Stomach (tissue), 9 donors: ENCODE measurements around the gene GLS. TPM values are rescaled to one million over a fixed set of nuclear protein-coding genes. Genes with fewer than 3 reads are reported as not detected.

Experiments
- DNase-seq, 2 donors: peaks; one replicate each; pipeline versions ENCODE4 v3.0.0 to v3.0.0-alpha.2; 2013 to 2019
- H3K27ac ChIP-seq, 5 donors: fragments of 200-600 bp in 4 of 5; sonication (generic) in 4 of 5; one replicate each; pipeline ENCODE4 v1.5.1; 2013 to 2019; ENCODE audit warnings: mild to moderate bottlenecking in 1 of 5, moderate library complexity in 1 of 5
- H3K27me3 ChIP-seq, 3 donors: fragments of 200-600 bp; sonication (generic); one replicate each; pipeline ENCODE4 v1.5.1; 2017 to 2019; ENCODE audit warnings: mixed run types in 1 of 3
- H3K36me3 ChIP-seq, 4 donors: fragments of 200-600 bp; sonication (generic); 1 replicate in 3 of 4; 2 replicates in 1 of 4; pipeline ENCODE4 v1.5.1; 2016 to 2019
- H3K4me1 ChIP-seq, 4 donors: fragments of 200-600 bp; sonication (generic); one replicate each; pipeline ENCODE4 v1.5.1; 2016 to 2019
- H3K4me3 ChIP-seq, 4 donors: fragments of 200-600 bp; sonication (generic) in 3 of 4; one replicate each; pipeline ENCODE4 v1.5.1; 2016 to 2019; ENCODE audit warnings: mild to moderate bottlenecking in 1 of 4
- H3K9me3 ChIP-seq, 4 donors: fragments of 200-600 bp; sonication (generic); one replicate each; pipeline ENCODE4 v1.5.1; 2016 to 2019
- EP300 ChIP-seq: sonication (generic); formaldehyde crosslinking; IDR thresholded peaks from one replicate; pipeline ENCODE4 v1.6.1; 2017; ENCODE audit warnings: antibody characterized with exemption
- POLR2A ChIP-seq, 4 donors: fragments of 450-650 bp; IDR thresholded peaks; one replicate each; pipeline ENCODE4 v1.6.1; 2016; ENCODE audit warnings: antibody characterized with exemption in 4 of 4, control low read depth in 2 of 4, mild to moderate bottlenecking in 1 of 4, moderate library complexity in 1 of 4
- POLR2AphosphoS5 ChIP-seq, 3 donors: sonication (generic); formaldehyde crosslinking; IDR thresholded peaks; one replicate each; pipeline ENCODE4 v1.6.1; 2016; ENCODE audit warnings: antibody characterized with exemption in 3 of 3
- WGBS, 5 donors: extraction: QIAGEN DNeasy Blood & Tissue Kit in 3 of 5; methylation state at CpG; one replicate each; pipeline versions ENCODE4 v1.1.5 to v1.1.7; 2013 to 2018; 5-methylcytosine and 5-hydroxymethylcytosine counted together
- intact Hi-C: fragments of 100-400 bp; cut with DNase I; formaldehyde crosslinking; loops from one replicate; pipeline ENCODE4 v1.15.1; 2023; ENCODE audit warnings: low total_unique reads
- polyA plus RNA-seq, 3 donors: library from polyadenylated mRNA; stranded (reverse); fragments of 200-250 nt; gene quantifications; one replicate each; pipeline ENCODE4 v1.2.3, GENCODE V29; 2013
- total RNA-seq, 5 donors: library from RNA; depleted of rRNA; stranded (reverse); fragments of >200 nt; gene quantifications; one replicate each; pipeline versions ENCODE4 v1.1.0 to v1.2.3, GENCODE V29; 2014 to 2016
- TF ChIP-seq, protein P1 (sequence below), 7 experiments: fragments of 450-650 bp in 4 of 7; fragments of 200-600 bp in 3 of 7; sonication (generic) in 3 of 7; IDR thresholded peaks; one replicate each; pipeline ENCODE4 v1.5.1; 2016 to 2019; ENCODE audit warnings: antibody characterized with exemption in 7 of 7, control low read depth in 2 of 7, mild to moderate bottlenecking in 1 of 7
- donor health status: healthy with polysubstance abuse.
- donor health status: Bipolar disorder and iron deficiency.
- donor health status: healthy.

GLS gene
- total and polyA plus RNA-seq, 8 donors, result 9.6 to 353 (median 109) TPM

DNA sequence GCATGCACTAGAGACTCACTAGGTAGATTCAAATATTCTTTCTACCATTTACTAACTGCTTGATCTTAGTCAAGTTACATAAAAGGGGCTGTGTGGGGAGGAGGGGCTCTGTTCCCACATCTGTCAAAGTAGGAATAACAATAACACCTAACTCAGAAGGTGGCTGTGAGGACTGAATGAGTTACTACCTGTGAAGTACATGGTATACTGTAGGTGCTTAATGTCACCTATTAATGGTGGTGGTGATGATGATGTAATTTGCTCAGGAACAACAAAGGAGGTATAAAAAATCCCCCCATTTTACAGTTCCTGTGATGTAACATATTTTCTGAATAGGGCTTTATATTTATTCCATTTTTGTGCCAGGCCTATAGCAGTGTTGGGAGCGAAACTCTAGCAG lies 92.6 kb downstream of the GLS start:
- Histone ChIP-seq H3K9me3 (no peaks in the 10 kb centered on the region), H3K27me3 (no peaks in the 10 kb centered on the region), H3K4me1 (no peaks in the 10 kb centered on the region), H3K4me3 (no peak overlapping the region), H3K27ac (no peak overlapping the region), H3K36me3 (peaks cover 75 to 100% (median 100%) of the 10 kb centered on the region in 4 donors)
- intact Hi-C loops, result no loop called here
- TF ChIP-seq EP300, result no peak
- TF ChIP-seq, protein P1, sequence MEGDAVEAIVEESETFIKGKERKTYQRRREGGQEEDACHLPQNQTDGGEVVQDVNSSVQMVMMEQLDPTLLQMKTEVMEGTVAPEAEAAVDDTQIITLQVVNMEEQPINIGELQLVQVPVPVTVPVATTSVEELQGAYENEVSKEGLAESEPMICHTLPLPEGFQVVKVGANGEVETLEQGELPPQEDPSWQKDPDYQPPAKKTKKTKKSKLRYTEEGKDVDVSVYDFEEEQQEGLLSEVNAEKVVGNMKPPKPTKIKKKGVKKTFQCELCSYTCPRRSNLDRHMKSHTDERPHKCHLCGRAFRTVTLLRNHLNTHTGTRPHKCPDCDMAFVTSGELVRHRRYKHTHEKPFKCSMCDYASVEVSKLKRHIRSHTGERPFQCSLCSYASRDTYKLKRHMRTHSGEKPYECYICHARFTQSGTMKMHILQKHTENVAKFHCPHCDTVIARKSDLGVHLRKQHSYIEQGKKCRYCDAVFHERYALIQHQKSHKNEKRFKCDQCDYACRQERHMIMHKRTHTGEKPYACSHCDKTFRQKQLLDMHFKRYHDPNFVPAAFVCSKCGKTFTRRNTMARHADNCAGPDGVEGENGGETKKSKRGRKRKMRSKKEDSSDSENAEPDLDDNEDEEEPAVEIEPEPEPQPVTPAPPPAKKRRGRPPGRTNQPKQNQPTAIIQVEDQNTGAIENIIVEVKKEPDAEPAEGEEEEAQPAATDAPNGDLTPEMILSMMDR (IDR thresholded peaks at IDR 0.05), result no peak
- no peak for TF ChIP-seq POLR2A (IDR thresholded peaks at IDR 0.05)
- TF ChIP-seq POLR2AphosphoS5 (IDR thresholded peaks at IDR 0.05), result no peak
- WGBS, 5 donors, result 95 to 100% (median 98%) methylated on average over 1 of the region's 1 CpG
- DNase-seq, result no peak

DNA sequence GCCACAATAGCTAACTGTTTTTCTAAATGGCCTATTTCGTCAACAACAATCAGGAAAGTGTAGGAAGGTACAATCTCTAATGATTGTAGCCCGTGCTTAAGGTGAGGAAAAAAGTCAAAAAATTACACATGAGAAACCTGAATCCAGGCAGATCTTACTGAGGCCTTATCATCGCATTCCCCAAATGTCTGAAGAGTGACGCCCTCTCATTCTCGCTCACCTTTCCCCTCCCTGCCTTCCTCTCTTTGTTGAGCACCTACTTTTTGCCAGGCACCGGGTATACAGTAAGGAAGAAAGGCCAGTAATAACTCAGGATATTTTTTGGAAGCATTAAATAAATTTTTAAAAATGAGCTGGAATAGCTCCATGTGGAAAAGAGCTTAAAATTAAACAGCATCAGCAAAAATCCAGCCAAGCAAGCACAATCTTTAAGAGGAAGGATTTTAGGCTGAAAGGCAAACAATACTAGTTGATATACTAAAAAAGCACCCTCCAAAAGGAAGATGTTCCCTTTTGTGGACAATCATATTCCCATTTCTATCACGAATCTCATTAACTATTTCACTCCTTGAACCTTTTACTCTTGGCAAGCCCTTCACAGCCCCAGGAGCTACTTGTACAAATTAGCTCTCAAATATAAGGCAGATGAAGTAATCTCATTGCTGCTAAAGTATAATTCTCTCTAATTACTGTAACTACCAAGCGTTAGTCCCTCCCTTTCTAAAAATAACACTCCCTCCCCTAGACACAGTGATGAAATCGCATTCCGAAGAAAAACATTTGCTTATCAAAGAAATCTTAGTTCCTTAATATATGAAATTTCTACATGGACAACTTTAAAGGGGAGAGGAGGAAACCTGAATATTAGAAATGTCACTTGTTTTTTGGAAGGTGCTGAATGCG lies 93.4 kb downstream of the GLS start:
- intact Hi-C loops, result no loop called here
- Histone ChIP-seq H3K4me3 (no peak overlapping the region), H3K36me3 (peaks cover 82 to 100% (median 100%) of the 10 kb centered on the region in 4 donors), H3K4me1 (no peaks in the 10 kb centered on the region), H3K27me3 (no peaks in the 10 kb centered on the region), H3K27ac (no peak overlapping the region), H3K9me3 (no peaks in the 10 kb centered on the region)
- TF ChIP-seq POLR2A (IDR thresholded peaks at IDR 0.05) (no peak), EP300 (no peak), POLR2AphosphoS5 (IDR thresholded peaks at IDR 0.05) (no peak)
- TF ChIP-seq, protein P1 (IDR thresholded peaks at IDR 0.05), result no peak
- 85 to 92% (median 90%) methylated on average over 11 of the region's 11 CpGs for WGBS, 5 donors
- DNase-seq, result no peak

DNA sequence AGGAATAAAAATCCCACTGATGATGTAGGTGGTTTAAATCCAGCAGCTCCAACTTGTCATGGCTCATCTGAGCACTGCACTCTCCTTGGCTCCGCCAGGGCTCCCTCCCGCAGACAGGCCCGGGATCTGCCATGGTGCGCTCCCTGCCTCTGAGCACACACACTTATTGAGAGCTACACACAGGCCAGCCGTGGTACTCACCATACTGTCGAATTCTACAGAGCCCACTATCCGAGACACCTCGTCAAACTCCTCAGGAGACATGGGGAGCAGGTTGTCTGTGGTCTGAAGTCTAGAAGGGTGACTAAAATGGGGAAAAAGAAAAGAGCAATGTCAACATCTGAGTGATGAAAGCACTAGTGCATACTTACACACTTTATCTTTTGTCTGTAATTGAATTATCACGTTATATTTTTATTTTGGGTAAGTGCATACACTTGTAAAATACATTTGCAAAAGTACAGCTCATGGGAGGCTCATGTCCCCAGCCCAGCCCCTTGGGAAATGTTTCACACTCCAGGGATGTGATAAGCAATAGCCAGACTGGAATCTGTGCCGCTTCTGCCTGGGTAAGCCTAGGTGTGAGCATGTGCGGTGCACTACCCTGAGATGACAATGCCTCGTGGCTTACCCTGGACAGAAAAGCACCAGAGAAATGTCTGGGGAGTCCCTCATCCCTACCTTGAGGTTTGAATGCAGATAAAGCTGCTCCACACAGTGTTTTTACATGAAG lies 94.2 kb downstream of the GLS start:
- Histone ChIP-seq H3K36me3 (peaks cover 86 to 100% (median 100%) of the 10 kb centered on the region in 4 donors), H3K4me3 (no peak overlapping the region), H3K27me3 (no peaks in the 10 kb centered on the region), H3K27ac (no peak overlapping the region), H3K9me3 (no peaks in the 10 kb centered on the region), H3K4me1 (peaks cover 0 to 4% (median 0%) of the 10 kb centered on the region in 4 donors)
- TF ChIP-seq POLR2A (IDR thresholded peaks at IDR 0.05) (no peak), EP300 (no peak), POLR2AphosphoS5 (IDR thresholded peaks at IDR 0.05) (no peak)
- TF ChIP-seq, protein P1 (IDR thresholded peaks at IDR 0.05), result no peak
- intact Hi-C loops, result no loop called here
- no peak for DNase-seq
- WGBS, 5 donors, result 88 to 94% (median 93%) methylated on average over 11 to 12 of the region's 12 CpGs

DNA sequence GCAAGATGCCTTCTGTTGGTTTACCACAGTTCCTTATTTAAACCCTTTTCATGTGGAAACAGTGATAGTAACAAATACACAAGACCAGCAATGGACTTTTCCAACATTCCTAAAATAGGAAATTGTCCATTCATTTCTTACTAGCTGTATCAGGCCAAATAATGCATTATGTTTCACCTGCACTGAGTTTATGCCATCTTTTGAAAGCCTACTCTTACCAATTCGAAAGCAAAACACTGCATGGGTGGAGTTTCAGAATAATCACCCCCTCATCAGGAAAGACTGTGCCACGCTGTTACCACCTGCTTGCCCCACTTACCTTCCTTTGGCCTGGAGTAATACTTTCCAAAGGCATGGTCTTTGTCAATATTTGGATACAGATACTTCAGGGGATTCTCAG lies 95.9 kb downstream of the GLS start:
- H3K4me3 ChIP-seq, result no peak overlapping the region
- H3K4me1 ChIP-seq, result peaks cover 4 to 17% (median 9%) of the 10 kb centered on the region in 4 donors
- DNase-seq, result no peak
- no peaks in the 10 kb centered on the region for H3K9me3 ChIP-seq
- no peak overlapping the region for H3K27ac ChIP-seq
- 93 to 96% (median 95%) methylated on average over 2 of the region's 2 CpGs for WGBS, 5 donors
- no peaks in the 10 kb centered on the region for H3K27me3 ChIP-seq
- TF ChIP-seq EP300 (no peak), POLR2A (IDR thresholded peaks at IDR 0.05) (no peak), POLR2AphosphoS5 (IDR thresholded peaks at IDR 0.05) (no peak)
- TF ChIP-seq, protein P1 (IDR thresholded peaks at IDR 0.05), result no peak
- intact Hi-C loops, result no loop called here
- H3K36me3 ChIP-seq, result peaks cover 81 to 100% (median 100%) of the 10 kb centered on the region in 4 donors
